ENCODE data around the gene CMC2. TPM values are rescaled to one million over a fixed set of nuclear protein-coding genes. Genes with fewer than 3 reads are reported as not detected.

The CMC2 gene
- total and polyA plus RNA-seq, 10 of the 15 experiments (the other 5 are each of a cell fraction or from before 2014, with no cell fraction given) = 62.8 to 251 (median 157) TPM

GRCh38 chr16:80966617-80967016 lies 40.1 kb downstream of the CMC2 start (continued):
- TF ChIP-seq CEBPZ (IDR thresholded peaks at IDR 0.05; ENCODE audit: low read depth, low read length) (no peak), CBX5 (IDR thresholded peaks at IDR 0.05; ENCODE audit: low read depth) (no peak), EZH2 (IDR thresholded peaks at IDR 0.05; ENCODE audit: borderline replicate concordance, control insufficient read depth, low read depth, low read length) (no peak), E4F1 (IDR thresholded peaks at IDR 0.05; ENCODE audit: borderline replicate concordance, partially characterized antibody) (no peak), IKZF2 (IDR thresholded peaks at IDR 0.05) (no peak), MEF2B (IDR thresholded peaks at IDR 0.05; ENCODE audit: partially characterized antibody, poor library complexity, severe bottlenecking) (no peak), ESRRA (IDR thresholded peaks at IDR 0.05; ENCODE audit: low read length) (no peak), POU2F2 (IDR thresholded peaks at IDR 0.05; ENCODE audit: borderline replicate concordance, low read depth, low read length) (no peak)

Measured in GM12878 (cell line).